Stimulated activated CD4-positive, alpha-beta T cell treated with anti-CD3 and anti-CD28 coated beads, TNF-alpha, amount 100 ng/mL, for 1 hour (primary cell): ENCODE data around the gene LSM5.
"Not testable (repeated sequence)": the region's sequence is repeated elsewhere in the genome, so short reads cannot be mapped to it uniquely, and the experiment has no call there.

Experiments used
- DNase-seq, 3 donors: peaks; one replicate each; pipeline ENCODE4 v3.0.0-alpha.2; 2020; ENCODE audit warnings: low read depth in 3 of 3, low spot score in 1 of 3

Gene LSM5

DNA sequence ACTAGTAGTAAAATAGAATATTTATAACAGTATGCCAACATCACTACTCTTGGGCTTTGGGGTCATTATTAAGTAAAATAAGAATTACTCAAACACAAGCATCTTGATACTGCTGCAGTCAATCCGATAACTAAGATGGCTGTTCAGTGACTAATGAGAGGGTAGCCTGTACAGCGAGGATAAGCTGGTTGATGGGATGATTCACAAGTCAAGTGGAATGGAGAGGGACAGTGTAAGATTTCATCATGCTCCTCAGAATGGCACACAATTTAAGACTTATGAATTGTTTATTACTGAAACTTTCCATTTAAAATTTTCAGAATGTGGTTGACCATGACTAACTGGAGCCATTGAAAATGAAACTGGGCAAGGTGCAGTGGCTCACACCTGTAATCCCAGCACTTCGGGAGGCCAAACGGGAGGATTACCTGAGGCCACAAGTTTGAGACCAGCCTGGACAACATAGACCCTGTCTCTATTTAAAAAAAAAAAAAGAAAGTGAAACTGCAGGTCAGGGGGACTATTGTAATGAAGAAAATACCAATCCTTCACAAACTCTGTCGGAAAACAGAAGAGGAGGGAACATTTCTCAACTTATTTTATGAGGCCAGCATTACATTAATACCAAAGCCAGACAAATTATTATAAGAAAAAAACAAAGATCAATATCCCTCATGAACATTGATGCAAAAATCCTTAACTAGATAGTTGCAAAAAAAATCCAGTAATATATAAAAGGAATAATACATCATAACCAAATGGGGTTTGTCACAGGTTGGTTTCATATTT lies 16.3 kb upstream of the LSM5 start:
- DNase-seq, result no peak

DNA sequence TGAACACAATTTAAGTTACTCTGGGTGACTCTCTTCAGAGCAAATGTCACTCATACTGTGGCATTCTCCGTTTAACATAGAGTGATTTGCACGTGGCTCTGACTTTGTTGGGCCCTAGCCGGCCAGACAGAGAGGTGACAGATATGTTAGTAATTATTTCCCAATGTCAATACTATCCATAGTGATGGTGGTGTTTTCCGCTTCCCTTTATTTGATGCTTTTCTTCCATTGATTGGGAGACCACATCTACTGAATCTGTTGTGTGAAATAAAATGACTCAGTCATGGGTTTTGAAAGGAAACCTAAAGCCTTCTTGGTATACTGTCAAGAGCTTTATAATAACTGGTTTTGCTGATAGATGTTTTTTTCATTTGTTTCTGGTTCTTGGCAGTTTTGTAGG lies 12.5 kb upstream of the LSM5 start:
- DNase-seq, result no peak

DNA sequence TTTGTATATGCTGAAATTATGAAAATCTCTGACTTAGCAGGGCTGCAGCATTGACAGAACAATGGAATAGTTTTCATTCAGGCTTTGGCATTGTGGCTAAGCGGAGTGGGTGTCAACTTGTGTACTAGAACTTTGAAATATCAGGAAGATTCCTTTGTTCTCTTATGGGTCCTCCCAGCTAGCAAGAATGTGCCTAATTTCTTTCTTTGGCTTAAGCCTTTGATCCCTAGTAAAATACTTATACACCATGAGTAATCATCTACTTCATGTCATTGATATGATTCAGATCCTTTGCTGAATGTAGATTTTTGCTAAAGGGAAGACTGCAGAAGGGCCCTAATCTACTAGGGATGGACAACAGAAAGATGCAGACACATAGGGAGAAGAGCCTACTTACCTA lies 11.3 kb upstream of the LSM5 start:
- no peak for DNase-seq

DNA sequence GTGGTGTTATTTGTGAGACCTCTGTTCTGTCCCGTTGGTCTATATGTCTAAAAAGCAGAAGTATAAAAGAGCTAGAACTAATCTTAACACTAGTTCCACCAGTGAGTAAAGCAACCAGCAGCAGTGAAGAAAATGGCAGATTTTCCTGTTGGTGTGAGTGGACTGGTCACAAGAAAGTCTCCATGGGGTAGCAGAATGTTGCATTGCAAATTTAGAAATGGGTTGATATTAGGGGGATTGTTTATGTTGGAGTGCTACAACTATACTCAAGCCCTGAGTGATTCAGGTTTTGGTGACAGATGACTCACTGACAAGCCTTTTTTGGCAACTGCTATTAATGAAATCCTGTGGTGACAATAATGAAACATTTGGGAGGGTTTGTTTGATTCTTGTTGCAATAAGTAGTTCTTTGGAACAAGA lies 10.8 kb upstream of the LSM5 start:
- no peak for DNase-seq

DNA sequence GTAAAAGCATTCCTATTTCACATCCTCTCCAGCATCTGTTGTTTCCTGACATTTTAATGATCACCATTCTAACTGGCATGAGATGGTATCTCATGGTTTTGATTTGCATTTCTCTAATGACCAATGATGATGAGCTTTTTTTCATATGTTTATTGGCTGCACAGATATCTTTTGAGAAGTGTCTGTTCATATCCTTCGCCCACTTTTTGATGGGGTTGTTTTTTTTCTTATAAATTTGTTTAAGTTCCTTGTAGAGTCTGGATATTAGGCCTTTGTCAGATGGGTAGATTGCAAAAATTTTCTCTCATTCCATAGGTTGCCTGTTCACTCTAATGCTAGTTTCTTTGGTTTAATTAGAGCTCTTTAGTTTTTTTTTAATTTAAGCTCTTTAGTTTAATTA lies 10.0 kb upstream of the LSM5 start:
- not testable (repeated sequence) for DNase-seq

DNA sequence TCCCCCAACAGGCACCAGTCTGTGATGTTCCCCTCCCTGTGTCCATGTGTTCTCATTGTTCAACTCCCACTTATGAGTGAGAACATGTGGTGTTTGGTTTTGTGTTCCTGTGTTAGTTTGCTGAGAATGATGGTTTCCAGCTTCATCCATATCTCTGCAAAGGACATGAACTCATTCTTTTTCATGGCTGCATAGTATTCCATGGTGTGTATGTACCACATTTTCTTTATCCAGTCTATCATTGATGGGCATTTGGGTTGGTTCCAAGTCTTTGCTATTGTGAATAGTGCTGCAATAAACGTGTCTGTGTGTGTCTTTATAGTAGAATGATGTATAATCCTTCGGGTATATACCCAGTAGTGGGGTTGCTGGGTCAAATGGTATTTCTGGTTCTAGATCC lies 9.6 kb upstream of the LSM5 start:
- DNase-seq, result not testable (repeated sequence)

DNA sequence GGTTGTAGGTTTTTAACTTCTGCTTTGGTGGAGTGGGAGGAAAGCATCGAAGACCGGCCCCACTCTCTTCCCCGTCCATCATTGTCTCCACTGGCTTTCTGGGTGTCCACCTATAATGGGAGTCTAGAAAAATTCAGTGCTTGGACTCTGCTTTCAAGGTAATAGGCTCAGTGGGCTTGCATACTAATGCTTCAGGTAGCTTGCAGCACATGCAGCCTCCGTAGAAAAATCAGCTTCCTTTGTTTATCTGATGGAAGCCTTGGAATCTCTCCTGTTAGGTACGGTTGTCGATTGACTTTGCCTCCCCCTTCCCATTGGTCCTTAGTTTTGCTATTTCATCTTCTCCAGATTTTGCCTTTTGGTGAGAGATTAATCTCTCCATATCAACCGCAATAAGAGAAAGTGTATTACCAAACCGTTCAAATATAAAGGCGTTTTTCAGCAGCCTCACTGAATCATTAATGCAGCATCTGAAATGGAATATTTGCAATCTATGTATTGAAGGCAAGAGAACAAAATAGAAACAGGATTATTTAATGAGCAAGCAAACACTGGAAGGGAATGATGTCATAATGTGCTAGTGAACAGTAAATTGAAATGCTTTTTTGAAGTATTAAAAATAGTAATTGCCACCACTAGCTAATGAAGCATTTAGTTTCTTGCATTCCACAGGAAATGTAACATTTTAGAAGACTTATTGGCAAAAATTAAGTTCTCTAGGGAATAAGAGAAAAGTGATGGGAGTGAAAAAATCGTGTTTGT lies 6.1 kb upstream of the LSM5 start:
- DNase-seq, result no peak

DNA sequence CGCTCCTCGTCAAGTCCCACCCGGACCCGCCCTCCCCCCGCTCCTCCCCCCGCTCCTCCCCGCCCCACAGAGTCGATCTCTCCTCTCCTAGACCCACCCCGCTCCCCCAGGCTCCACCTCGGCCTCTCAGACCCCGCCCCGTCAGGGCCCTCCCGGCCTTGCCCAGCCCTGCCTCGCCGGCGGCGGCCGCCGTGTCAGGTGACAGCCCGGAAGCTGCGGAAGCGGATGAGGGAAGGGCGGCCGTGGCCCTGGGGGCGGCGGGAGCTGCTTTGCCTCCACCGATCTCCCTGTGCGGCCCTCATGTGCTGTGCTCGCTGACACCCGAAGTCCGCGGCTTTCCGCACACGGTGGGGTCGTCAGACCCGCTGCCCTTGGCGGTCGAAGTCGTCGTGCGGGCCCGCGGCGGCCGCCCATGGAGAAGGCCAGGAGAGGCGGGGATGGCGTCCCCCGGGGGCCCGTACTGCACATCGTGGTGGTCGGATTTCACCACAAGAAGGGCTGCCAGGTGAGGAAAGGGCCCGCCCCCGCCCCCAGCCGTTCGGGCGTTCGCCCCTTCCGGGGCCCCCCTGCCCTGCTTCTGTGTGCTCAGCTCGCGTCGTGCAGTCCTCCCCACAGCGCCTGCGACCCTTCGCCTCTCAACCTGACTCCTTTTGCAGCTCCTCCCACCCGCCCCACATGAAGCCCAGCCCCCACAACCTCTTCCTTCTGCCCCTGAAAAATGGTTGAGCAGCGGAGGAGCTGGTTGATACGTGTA lies 5.3 kb upstream of the LSM5 start, which contains the start of gene AVL9:
Gene AVL9 (plus strand): TSS at position 192 of the 754 bp plus-strand sequence. CDS start 221 bp downstream, at position 413.
- peak; percentile 97 to 98 (median 97) for DNase-seq

DNA sequence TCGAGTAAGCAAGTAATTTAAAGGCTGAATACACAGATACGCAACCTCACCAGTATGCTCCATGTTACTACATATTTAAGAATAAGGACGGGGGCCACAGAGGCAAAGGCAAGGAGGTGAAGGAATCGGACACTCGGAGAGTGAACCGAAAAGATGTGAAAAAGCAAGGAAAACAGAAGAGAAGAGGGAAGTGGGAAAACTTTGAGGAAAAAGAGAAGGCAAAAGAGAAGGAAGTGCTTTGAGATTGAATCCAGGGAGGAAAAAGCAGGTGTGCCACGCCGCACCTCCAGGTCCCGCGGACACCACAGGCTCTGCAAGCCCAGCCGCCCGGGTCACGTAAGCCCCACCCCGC lies 4.7 kb upstream of the LSM5 start:
- no peak for DNase-seq

DNA sequence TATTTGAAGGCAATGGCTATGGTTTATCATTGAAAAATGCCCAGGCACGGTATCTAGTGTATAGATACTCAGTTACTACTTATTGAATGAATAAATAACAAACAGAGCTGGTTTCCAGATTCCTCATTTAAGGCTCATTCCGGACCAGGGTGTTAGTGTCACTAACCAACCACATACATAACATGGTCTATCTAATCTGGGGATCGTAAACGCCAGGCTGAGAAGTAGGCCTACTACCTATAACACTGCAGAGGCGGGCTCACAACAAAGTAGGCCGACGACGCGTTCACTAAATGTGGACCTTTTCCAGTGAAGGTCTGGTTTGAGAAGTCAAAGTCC lies 423 bp downstream of the LSM5 start:
- no peak for DNase-seq

DNA sequence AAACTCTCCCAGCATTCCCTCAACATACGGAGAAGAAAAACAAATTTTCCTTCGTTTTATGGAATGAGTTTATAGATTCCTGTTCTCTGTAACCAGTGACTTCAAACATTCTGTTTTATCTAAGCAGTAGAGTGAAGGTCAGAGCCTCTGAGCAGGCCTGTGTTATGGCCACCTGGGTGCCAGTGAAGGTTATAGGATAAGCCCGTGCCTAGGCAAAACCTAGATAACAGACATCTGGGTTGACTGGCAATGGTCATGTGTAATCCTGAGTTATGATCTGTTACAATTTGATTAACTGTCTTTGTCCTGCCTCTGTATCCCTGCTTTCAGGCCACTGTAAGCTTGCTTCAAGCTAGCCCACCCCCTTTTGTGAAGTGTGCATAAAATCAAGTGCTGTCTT lies 8.3 kb downstream of the LSM5 start:
- no peak for DNase-seq

DNA sequence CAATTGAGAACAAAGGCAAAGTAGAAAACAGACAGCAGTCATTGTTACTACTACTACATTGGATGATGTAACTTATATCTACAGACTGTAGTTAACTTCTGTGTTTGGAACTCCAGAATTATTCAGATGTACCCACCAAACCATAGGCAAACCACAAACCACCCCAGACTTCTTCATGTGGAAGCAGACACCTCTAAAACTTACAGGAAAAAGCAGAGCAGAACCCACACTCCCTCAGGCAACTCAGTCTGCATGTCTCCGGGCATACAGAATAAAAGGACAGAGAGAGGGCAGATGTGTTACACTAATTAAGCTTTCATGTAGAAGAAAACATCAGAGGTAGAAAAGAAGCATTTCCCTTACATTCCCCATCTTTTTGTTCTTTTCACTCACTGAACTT lies 9.0 kb downstream of the LSM5 start:
- no peak for DNase-seq

DNA sequence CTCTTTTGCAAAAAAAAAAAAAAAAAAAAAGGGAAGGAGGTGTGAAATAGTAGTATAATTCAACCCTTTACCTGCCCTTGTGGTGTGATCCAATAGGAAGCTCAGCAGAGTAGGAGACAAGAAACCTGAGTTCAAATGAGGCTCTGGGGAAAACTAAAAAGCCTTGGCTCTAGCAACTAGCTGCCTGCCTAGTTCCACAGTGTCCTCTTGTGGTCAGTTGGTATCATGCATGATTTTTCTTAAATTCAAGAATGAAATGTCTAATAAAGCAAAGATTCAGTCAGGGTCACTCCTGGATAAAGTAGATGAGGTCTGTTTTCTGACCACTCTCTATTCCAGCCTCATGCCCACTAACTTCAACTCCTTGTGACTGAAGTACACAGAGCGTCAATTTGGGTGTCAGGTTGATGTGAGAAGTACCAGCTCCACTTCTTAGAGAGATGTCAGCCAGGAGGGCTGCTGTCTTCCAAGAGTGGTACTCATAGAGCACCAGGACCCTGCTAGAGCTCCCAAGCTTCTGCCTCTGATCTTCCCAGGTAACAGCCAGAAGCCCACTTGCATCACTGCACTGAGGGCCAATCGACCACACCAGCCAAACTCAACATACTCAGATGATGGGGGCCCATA lies 10.5 kb downstream of the LSM5 start:
- DNase-seq, result no peak

DNA sequence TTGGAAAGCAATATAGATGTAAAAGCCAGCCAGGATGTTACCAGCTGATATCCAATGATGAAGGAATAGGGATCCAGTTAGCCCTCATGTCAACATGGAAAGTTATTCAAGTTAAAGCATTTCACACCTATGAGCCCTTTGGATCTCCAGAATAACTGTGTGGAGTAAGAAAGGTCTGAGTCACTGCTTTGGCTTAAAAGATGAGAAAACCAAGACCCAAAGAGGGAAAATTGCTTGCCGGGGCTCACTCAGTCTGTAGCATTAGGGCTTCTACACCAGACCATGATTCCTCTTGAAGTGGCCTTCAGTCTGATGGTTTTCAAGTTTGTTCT lies 12.6 kb downstream of the LSM5 start:
- no peak for DNase-seq

DNA sequence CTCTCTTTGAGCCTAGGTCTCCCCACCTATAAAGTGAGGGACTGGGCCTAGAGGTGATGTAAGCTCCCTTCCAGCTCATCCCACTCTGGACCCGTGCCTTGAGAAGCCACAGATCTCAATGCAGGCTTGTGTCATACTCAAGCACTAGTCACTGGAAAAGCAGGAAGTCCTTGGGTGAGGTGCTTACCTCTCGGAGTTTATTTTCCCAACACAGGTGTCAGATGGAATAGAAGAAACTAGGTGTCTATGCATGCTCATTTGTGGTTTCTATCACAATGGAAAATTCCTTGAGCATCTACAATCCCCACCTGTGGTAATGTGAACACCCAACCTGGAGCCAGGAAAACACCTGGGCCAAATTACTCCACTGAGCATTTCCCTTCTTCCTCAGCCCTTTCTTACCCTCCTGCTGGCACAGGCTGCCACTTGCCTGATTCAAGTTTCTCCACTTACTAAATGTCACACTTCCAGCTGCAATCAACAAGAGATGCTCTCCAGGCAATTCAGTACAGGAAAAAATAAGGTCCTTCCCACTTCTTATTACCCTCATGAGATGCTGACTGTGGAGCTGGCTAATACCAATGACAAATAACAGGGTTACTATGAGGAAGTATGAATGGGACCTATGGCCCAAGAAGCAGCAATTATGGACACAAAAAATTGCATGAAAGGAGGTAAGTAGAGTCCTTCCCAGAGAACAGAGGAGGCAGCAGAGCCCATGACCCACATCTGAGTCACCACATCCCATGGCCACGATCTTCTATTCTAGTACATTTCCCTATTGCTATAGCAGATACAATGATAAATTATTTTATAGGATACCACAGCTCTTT lies 13.1 kb downstream of the LSM5 start:
- DNase-seq, result no peak

DNA sequence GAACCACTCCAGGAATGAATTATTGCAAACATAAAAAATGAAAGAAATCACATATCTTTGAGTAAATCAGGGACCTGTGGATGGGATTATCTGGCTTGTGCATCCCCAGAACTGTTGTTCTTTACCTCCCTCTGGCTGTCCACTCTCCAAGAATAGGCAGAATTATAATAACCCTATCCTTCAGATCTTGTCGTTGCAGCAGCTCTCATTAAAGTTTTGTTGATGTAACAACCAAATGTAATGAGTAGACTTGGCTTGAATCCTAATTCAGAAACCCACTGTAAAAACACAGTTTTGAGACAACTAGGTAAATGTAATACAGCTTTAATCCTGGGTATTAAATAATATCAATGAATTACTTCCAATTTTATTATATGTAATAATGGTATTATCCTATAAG lies 16.2 kb downstream of the LSM5 start:
- no peak for DNase-seq

DNA sequence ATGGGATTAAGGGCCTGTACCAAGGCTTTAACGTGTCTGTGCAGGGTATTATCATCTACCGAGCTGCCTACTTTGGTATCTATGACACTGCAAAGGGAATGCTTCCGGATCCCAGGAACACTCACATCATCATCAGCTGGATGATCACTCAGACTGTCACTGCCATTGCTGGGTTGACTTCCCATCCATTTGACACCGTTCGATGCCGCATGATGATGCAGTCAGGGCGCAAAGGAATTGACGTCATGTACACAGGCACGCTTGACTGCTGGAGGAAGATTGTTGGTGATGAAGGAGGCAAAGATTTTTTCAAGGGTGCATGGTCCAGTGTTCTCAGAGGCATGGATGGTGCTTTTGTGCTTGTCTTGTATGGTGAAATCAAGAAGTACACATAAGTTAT lies 18.2 kb downstream of the LSM5 start:
- DNase-seq, result no peak

DNA sequence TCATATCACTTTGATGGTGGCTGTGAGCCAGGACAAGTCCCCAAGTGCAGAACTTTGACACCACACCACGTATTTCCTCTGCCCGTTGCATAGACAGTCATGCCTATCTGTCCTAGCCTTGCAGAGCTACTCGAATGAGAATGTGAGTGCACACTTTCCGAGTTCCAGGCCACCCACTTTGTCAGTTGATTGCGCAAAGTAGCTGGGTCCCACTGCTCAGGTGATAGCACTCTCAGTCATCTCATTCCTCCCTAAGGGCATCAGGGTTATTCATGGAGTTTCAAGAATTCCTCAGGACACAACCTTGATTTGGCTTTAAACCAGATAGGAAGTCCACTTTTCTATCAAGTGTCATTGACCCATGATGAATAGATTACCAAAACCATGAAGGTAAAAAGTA lies 19.3 kb downstream of the LSM5 start:
- DNase-seq, result no peak

DNA sequence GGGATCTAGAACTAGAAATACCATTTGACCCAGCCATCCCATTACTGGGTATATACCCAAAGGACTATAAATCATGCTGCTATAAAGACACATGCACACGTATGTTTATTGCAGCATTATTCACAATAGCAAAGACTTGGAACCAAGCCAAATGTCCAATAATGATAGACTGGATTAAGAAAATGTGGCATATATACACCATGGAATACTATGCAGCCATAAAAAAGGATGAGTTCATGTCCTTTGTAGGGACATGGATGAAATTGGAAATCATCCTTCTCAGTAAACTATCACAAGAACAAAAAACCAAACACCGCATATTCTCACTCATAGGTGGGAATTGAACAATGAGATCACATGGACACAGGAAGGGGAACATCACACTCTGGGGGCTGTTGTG lies 20.2 kb downstream of the LSM5 start:
- DNase-seq, result not testable (repeated sequence)

DNA sequence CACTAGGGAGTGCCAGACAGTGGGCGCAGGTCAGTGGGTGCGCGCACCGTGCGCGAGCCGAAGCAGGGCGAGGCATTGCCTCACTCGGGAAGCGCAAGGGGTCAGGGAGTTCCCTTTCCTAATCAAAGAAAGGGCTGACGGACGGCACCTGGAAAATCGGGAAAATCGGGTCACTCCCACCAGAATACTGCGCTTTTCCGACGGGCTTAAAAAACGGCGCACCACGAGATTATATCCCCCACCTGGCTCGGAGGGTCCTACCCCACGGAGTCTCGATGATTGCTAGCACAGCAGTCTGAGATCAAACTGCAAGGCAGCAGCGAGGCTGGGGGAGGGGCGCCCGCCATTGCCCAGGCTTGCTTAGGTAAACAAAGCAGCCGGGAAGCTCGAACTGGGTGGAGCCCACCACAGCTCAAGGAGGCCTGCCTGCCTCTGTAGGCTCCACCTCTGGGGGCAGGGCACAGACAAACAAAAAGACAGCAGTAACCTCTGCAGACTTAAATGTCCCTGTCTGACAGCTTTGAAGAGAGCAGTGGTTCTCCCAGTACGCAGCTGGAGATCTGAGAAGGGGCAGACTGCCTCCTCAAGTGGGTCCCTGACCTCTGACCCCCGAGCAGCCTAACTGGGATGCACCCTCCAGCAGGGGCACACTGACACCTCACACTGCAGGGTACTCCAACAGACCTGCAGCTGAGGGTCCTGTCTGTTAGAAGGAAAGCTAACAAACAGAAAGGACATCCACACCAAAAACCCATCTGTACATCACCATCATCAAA lies 25.4 kb downstream of the LSM5 start:
- DNase-seq, result not testable (repeated sequence)
